Loucy (cell line): Measurements from ENCODE around the gene NFATC1.

Experiments
- H2AFZ ChIP-seq: fragments of 200-600 bp; sonication (generic); 2 replicates; pipeline ENCODE4 v1.6.0; 2016; ENCODE audit warnings: antibody characterized with exemption, mild to moderate bottlenecking, low read length, moderate library complexity
- H3F3A ChIP-seq: fragments of 200-600 bp; 2 replicates; pipeline ENCODE4 v1.6.0; 2016; ENCODE audit warnings: antibody characterized with exemption, low read depth, mild to moderate bottlenecking
- H3K27me3 ChIP-seq: fragments of 200-600 bp; sonication (generic); 2 replicates; pipeline ENCODE4 v1.6.1; 2014; ENCODE audit warnings: low read length, mild to moderate bottlenecking; ENCODE audit not compliant: insufficient read depth, poor library complexity, severe bottlenecking
- H3K36me3 ChIP-seq: fragments of 200-600 bp; sonication (generic); 2 replicates; pipeline ENCODE4 v1.6.1; 2016; ENCODE audit warnings: low read length; ENCODE audit not compliant: insufficient read depth
- H3K4me1 ChIP-seq: fragments of 200-600 bp; sonication (generic); 2 replicates; pipeline ENCODE4 v1.5.1; 2014; ENCODE audit warnings: low read length, mild to moderate bottlenecking; ENCODE audit not compliant: insufficient read depth, poor library complexity, severe bottlenecking
- H3K4me2 ChIP-seq: fragments of 200-600 bp; sonication (generic); 2 replicates; pipeline ENCODE4 v1.6.0; 2014; ENCODE audit warnings: antibody characterized with exemption, low read length, low read depth, mild to moderate bottlenecking; ENCODE audit not compliant: poor library complexity, severe bottlenecking
- H3K4me3 ChIP-seq: fragments of 200-600 bp; sonication (generic); 2 replicates; pipeline ENCODE4 v1.5.1; 2014; ENCODE audit warnings: low read length, mild to moderate bottlenecking, mixed read lengths; ENCODE audit not compliant: poor library complexity, severe bottlenecking
- H3K79me2 ChIP-seq: fragments of 200-600 bp; sonication (generic); 2 replicates; pipeline ENCODE4 v1.6.1; 2014; ENCODE audit warnings: low read length; ENCODE audit not compliant: insufficient read depth
- H3K9ac ChIP-seq: fragments of 200-600 bp; sonication (generic); 2 replicates; pipeline ENCODE4 v1.6.0; 2014; ENCODE audit warnings: mild to moderate bottlenecking, low read depth, low read length, moderate library complexity; ENCODE audit not compliant: poor library complexity, severe bottlenecking
- H3K9me2 ChIP-seq: fragments of 200-600 bp; sonication (generic); replicated peaks from 2 replicates; pipeline ENCODE4 v1.6.1; 2016; ENCODE audit warnings: low read depth, low read length, mixed read lengths
- H3K9me3 ChIP-seq: fragments of 200-600 bp; sonication (generic); 2 replicates; pipeline ENCODE4 v1.6.1; 2014; ENCODE audit warnings: mild to moderate bottlenecking, antibody characterized with exemption, low read length, low read depth; ENCODE audit not compliant: insufficient read depth
- H4K20me1 ChIP-seq: fragments of 200-600 bp; sonication (generic); 2 replicates; pipeline ENCODE4 v1.6.0; 2014; ENCODE audit warnings: antibody characterized with exemption, low read length, mild to moderate bottlenecking; ENCODE audit not compliant: insufficient read depth, poor library complexity, severe bottlenecking
- CTCF ChIP-seq: fragments of 200-600 bp; sonication (generic); conservative IDR thresholded peaks from 2 replicates; pipeline ENCODE4 v1.5.1; 2014; ENCODE audit warnings: mild to moderate bottlenecking, antibody characterized with exemption, low read length
- EZH2phosphoT487 ChIP-seq: fragments of 200-600 bp; IDR thresholded peaks from 2 replicates; pipeline ENCODE4 v1.6.1; 2018; ENCODE audit warnings: antibody characterized with exemption, mild to moderate bottlenecking, moderate library complexity, borderline replicate concordance

Gene NFATC1

GRCh38 chr18:79574938-79575525 is 179.3 kb downstream of the NFATC1 start:
- Histone ChIP-seq H3K9me2 (no peaks in the 10 kb centered on the region), H3K27me3 (no peaks in the 10 kb centered on the region), H3K4me1 (no peaks in the 10 kb centered on the region), H3K9ac (no peak overlapping the region), H3K36me3 (no peaks in the 10 kb centered on the region), H2AFZ (no peak overlapping the region), H3K79me2 (no peaks in the 10 kb centered on the region), H3K9me3 (peaks cover 36% of the 10 kb centered on the region; the same call in 1 of the 2 replicates), H4K20me1 (no peaks in the 10 kb centered on the region), H3F3A (no peaks in the 10 kb centered on the region), H3K4me2 (no peak overlapping the region), H3K4me3 (no peak overlapping the region)
- TF ChIP-seq EZH2phosphoT487, result no peak
- TF ChIP-seq CTCF, result no peak

GRCh38 chr18:79575891-79576685 is 180.4 kb downstream of the NFATC1 start:
- Histone ChIP-seq H3K79me2 (no peaks in the 10 kb centered on the region), H3K9me3 (peaks cover 36% of the 10 kb centered on the region; the same call in 1 of the 2 replicates), H3K27me3 (no peaks in the 10 kb centered on the region), H3K4me3 (no peak overlapping the region), H3K4me1 (no peaks in the 10 kb centered on the region), H2AFZ (no peak overlapping the region), H3K36me3 (no peaks in the 10 kb centered on the region), H3K4me2 (no peak overlapping the region), H3F3A (no peaks in the 10 kb centered on the region), H3K9ac (no peak overlapping the region), H3K9me2 (no peaks in the 10 kb centered on the region), H4K20me1 (no peaks in the 10 kb centered on the region)
- no peak for TF ChIP-seq CTCF

GRCh38 chr18:79576686-79577351 is 181.1 kb downstream of the NFATC1 start:
- H3K79me2 ChIP-seq, result no peaks in the 10 kb centered on the region
- no peak overlapping the region for H3K4me3 ChIP-seq
- H3K9ac ChIP-seq, result no peak overlapping the region
- no peaks in the 10 kb centered on the region for H3K36me3 ChIP-seq
- no peak for TF ChIP-seq EZH2phosphoT487
- TF ChIP-seq CTCF, result no peak
- no peaks in the 10 kb centered on the region for H3K4me1 ChIP-seq
- H3F3A ChIP-seq, result no peaks in the 10 kb centered on the region
- H3K9me2 ChIP-seq, result no peaks in the 10 kb centered on the region
- no peaks in the 10 kb centered on the region for H4K20me1 ChIP-seq
- H3K4me2 ChIP-seq, result no peak overlapping the region
- peaks cover 41% of the 10 kb centered on the region; the same call in 1 of the 2 replicates for H3K9me3 ChIP-seq
- no peak overlapping the region for H2AFZ ChIP-seq
- H3K27me3 ChIP-seq, result no peaks in the 10 kb centered on the region
